Caco-2 (cell line): ENCODE data around the gene ACSS1. TPM values are rescaled to one million over a fixed set of nuclear protein-coding genes. Genes with fewer than 3 reads are reported as not detected.
A peak's percentile ranks its signal among the peaks of the same experiment; 100 is the strongest.

Experiments used
- BruUV-seq: library from RNA; stranded (reverse); fragments of 400-500 nt; replicated peaks from 2 replicates; lab custom pipeline; 2021; lab: Mats Ljungman, UMichigan
- CTCF ChIA-PET: fragments of 300-600 bp; sonication (Branson Sonifier 250); formaldehyde crosslinking; loops from one replicate; lab custom pipeline; 2022; ENCODE audit warnings: antibody characterized with exemption; lab: Charles Lee
- POLR2A ChIA-PET: fragments of 300-600 bp; sonication (Branson Sonifier 250); formaldehyde crosslinking; loops from one replicate; lab custom pipeline; 2022; ENCODE audit warnings: antibody characterized with exemption; lab: Charles Lee
- DNase-seq, 2 experiments: peaks; one replicate each; pipeline versions ENCODE4 v3.0.0 to v3.0.0-alpha.2; 2020 to 2022
- H3K27me3 ChIP-seq: replicated peaks from 2 replicates; pipeline ENCODE4 v1.6.0; 2011; ENCODE audit warnings: low read length; ENCODE audit not compliant: control insufficient read depth, insufficient read depth
- H3K36me3 ChIP-seq: 2 replicates; pipeline ENCODE4 v1.5.1; 2011; ENCODE audit warnings: low read length; ENCODE audit not compliant: control insufficient read depth, insufficient read depth
- H3K4me1 ChIP-seq: fragments of 250-450 bp; sonication (Bioruptor Pico); 2 replicates; pipeline ENCODE4 v1.5.1; 2020; ENCODE audit warnings: mild to moderate bottlenecking
- H3K4me3 ChIP-seq: 2 replicates; pipeline ENCODE4 v1.5.1; 2011; ENCODE audit warnings: low read depth, mild to moderate bottlenecking, control low read depth, low read length
- H3K9me3 ChIP-seq: fragments of 250-450 bp; sonication (Bioruptor Pico); 2 replicates; pipeline ENCODE4 v1.5.1; 2020; ENCODE audit warnings: mild to moderate bottlenecking, moderate library complexity
- H3K27ac Mint-ChIP-seq: one replicate; pipeline ENCODE4 v1.8.0; 2022; ENCODE audit warnings: mixed read lengths; ENCODE audit not compliant: unreplicated experiment
- H3K27me3 Mint-ChIP-seq: one replicate; pipeline ENCODE4 v1.8.0; 2022; ENCODE audit warnings: mixed read lengths; ENCODE audit not compliant: insufficient read depth, unreplicated experiment
- H3K36me3 Mint-ChIP-seq: one replicate; pipeline ENCODE4 v1.8.0; 2022; ENCODE audit warnings: mild to moderate bottlenecking, mixed read lengths; ENCODE audit not compliant: insufficient read depth, unreplicated experiment
- H3K4me1 Mint-ChIP-seq: one replicate; pipeline ENCODE4 v1.8.0; 2022; ENCODE audit warnings: low read depth, mixed read lengths; ENCODE audit not compliant: unreplicated experiment
- H3K4me3 Mint-ChIP-seq: one replicate; pipeline ENCODE4 v1.8.0; 2022; ENCODE audit warnings: mild to moderate bottlenecking, moderate library complexity, mixed read lengths; ENCODE audit not compliant: unreplicated experiment
- H3K9me3 Mint-ChIP-seq: one replicate; pipeline ENCODE4 v1.8.0; 2022; ENCODE audit warnings: mixed read lengths; ENCODE audit not compliant: unreplicated experiment
- CTCF ChIP-seq, 2 experiments: fragments of 200-600 bp in 1 of 2; IDR thresholded peaks; 1 replicate in 1 of 2; 2 replicates in 1 of 2; pipeline versions ENCODE4 v1.5.1 to v1.8.0; 2011 to 2022; ENCODE audit warnings: antibody characterized with exemption in 1 of 2, control low read depth in 1 of 2, inconsistent platforms in 1 of 2, low read depth in 1 of 2, low read length in 1 of 2, mild to moderate bottlenecking in 1 of 2, moderate library complexity in 1 of 2; ENCODE audit not compliant: insufficient read depth in 1 of 2, severe bottlenecking in 1 of 2, unreplicated experiment in 1 of 2
- intact Hi-C: fragments of 100-400 bp; cut with micrococcal nuclease; formaldehyde crosslinking; loops from one replicate; pipeline ENCODE4 v1.10.0; 2022; ENCODE audit not compliant: unreplicated experiment
- total RNA-seq: library from RNA; stranded (reverse); gene quantifications from 2 replicates; pipeline ENCODE4 v1.2.3, GENCODE V29; 2022

ACSS1 gene
- total RNA-seq, 1 experiment from 2014 or later: 113 TPM

GRCh38 chr20:25014816-25015215 lies 43.1 kb downstream of the ACSS1 start:
- intact Hi-C loops: no loop called here
- CTCF ChIA-PET: interaction anchor here (1.5 kb wide), 1 partner anchor 51 kb away, joined by 3 read pairs; no protein-coding TSS in a partner anchor
- Mint-ChIP-seq H3K4me3 (no peak overlapping the region), H3K27me3 (no peaks in the 10 kb centered on the region), H3K36me3 (peaks cover 36% of the 10 kb centered on the region), H3K4me1 (peaks cover 28% of the 10 kb centered on the region), H3K9me3 (no peaks in the 10 kb centered on the region), H3K27ac (no peak overlapping the region)
- peaks cover 1% of the 10 kb centered on the region for H3K36me3 ChIP-seq
- no peak overlapping the region for H3K4me3 ChIP-seq
- H3K9me3 ChIP-seq: no peaks in the 10 kb centered on the region
- H3K27me3 ChIP-seq: no peaks in the 10 kb centered on the region
- BruUV-seq: no TSS peak
- peaks cover 30% of the 10 kb centered on the region for H3K4me1 ChIP-seq
- DNase-seq: peak in 1 of 2 experiments; percentile 33
- POLR2A ChIA-PET: no interaction called here
- peak in 1 of 2 experiments; percentile 7 for TF ChIP-seq CTCF (IDR thresholded peaks at IDR 0.05; ENCODE audit: insufficient read depth in 1 of 2, low read depth in 1 of 2, low read length in 1 of 2, severe bottlenecking in 1 of 2, unreplicated experiment in 1 of 2)

- POLR2A ChIA-PET: no interaction called here
- Histone ChIP-seq H3K4me1 (peaks cover 25% of the 10 kb centered on the region), H3K9me3 (no peaks in the 10 kb centered on the region), H3K4me3 (no peak overlapping the region), H3K27me3 (no peaks in the 10 kb centered on the region), H3K36me3 (peaks cover 1% of the 10 kb centered on the region)
- H3K36me3 Mint-ChIP-seq: peaks cover 38% of the 10 kb centered on the region
- no peaks in the 10 kb centered on the region for H3K9me3 Mint-ChIP-seq
- no peak overlapping the region for H3K4me3 Mint-ChIP-seq
- peak in 1 of 2 experiments; percentile 23 for DNase-seq
- no peak for TF ChIP-seq CTCF (IDR thresholded peaks at IDR 0.05; ENCODE audit: insufficient read depth in 1 of 2, low read depth in 1 of 2, low read length in 1 of 2, severe bottlenecking in 1 of 2, unreplicated experiment in 1 of 2)
- no TSS peak for BruUV-seq
- H3K27me3 Mint-ChIP-seq: no peaks in the 10 kb centered on the region
- H3K4me1 Mint-ChIP-seq: peaks cover 25% of the 10 kb centered on the region
- CTCF ChIA-PET: interaction anchor here (1.5 kb wide), 1 partner anchor 52 kb away, joined by 3 read pairs; no protein-coding TSS in a partner anchor
- H3K27ac Mint-ChIP-seq: no peak overlapping the region
- intact Hi-C loops: no loop called here
Measured at GRCh38 chr20:25013478-25014380, 44.2 kb downstream of the ACSS1 start.

GRCh38 chr20:25012616-25013189 lies 45.2 kb downstream of the ACSS1 start:
- Mint-ChIP-seq H3K9me3 (no peaks in the 10 kb centered on the region), H3K27ac (no peak overlapping the region), H3K4me3 (no peak overlapping the region), H3K36me3 (peaks cover 45% of the 10 kb centered on the region), H3K27me3 (no peaks in the 10 kb centered on the region), H3K4me1 (peaks cover 15% of the 10 kb centered on the region)
- CTCF ChIA-PET: no interaction called here
- DNase-seq: peak in 1 of 2 experiments; percentile 32
- POLR2A ChIA-PET: no interaction called here
- H3K36me3 ChIP-seq: no peaks in the 10 kb centered on the region; the same call in 1 of the 2 replicates
- intact Hi-C loops: no loop called here
- H3K4me3 ChIP-seq: no peak overlapping the region
- peaks cover 15% of the 10 kb centered on the region for H3K4me1 ChIP-seq
- no TSS peak for BruUV-seq
- TF ChIP-seq CTCF (IDR thresholded peaks at IDR 0.05; ENCODE audit: insufficient read depth in 1 of 2, low read depth in 1 of 2, low read length in 1 of 2, severe bottlenecking in 1 of 2, unreplicated experiment in 1 of 2): no peak
- H3K27me3 ChIP-seq: no peaks in the 10 kb centered on the region
- no peaks in the 10 kb centered on the region for H3K9me3 ChIP-seq
